Ammon's horn (tissue), 1 donor: ENCODE data around the gene C3orf20.

Source experiments
- DNase-seq: peaks from one replicate; pipeline ENCODE4 v3.0.0-alpha.2; 2016; ENCODE audit warnings: low spot score

The C3orf20 gene

DNA sequence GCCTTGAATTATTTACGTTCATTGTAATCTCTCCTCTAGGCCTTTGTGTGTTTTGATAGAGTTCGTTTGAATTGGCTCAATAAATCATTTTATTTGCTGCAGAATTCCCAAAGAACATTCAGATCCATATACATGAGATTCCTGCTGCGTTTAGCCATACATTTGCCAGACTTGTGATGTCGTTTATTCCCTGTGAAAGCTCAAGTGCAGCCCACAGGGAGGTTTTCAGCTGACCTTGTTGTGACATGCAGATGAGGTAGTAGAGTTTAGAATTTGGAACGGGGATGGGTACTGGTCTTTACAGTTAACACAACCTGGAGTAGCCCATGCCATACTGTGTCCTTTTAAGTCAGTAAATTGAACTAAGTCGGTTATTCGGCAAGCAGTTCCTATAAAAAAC is at the start of gene C3orf20:
TSS of gene C3orf20 (plus strand) at position 301 of the 400 bp plus-strand sequence. CDS start 7,573 bp downstream, outside the sequence.
- no peak for DNase-seq

DNA sequence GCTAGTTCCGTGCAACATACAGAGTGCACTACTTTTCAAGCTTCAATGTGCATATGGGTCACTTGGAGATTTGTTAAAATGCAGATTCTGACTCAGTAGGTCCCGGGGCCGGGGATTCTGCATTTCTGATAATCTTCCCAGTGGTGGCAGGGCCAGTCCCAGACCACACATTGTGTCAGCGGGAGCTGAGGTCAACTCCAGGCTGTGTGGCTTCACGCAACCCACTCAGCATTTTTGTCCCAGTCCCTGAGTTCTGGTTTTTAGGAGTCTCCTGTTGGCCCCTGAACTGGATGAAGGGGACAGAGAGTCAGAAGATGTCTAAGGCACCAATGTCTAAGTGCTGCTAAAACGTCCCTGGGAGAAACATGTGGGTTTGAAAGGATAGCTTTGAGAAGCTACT is 49.5 kb upstream of the C3orf20 start:
- DNase-seq = no peak

DNA sequence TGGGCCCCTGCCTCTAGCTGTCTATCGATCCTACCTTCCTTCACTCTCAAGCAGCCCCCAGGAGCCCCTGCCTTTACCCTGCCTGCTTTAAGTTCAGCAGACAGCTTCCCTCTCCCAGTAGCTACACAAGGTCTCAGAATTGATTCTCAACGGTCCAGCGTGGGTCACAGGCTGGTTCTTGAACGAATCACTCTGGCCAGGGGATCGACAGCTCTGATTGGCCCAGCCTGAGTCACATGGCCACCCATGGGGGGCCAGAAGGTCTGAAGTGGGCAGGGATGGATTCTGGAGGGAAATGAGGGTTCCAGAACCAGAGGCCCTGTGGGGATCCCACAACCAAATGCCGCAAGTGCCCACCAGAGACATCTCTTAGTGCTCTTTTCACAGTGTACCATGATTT is 47.1 kb upstream of the C3orf20 start:
- DNase-seq = no peak

DNA sequence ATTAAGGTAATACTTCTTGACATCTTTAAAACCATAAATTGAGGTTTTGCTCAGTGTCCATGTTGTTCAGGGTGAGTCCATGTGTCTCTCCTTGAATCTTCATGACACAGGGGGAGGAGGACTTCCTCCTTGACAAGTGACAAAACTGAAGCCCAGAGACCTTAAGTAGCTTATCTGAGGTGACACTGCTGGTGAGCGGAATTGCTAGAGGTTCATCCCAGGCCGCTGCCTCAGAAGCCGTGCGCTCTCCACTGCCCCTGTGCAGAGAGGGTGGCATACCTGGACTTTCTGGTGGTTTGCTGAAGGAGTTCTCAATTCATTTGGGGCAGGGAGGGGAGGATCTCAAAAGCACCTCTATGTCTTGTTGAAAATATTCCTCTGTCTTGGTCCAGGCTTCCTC is 46.5 kb upstream of the C3orf20 start:
- DNase-seq = no peak

DNA sequence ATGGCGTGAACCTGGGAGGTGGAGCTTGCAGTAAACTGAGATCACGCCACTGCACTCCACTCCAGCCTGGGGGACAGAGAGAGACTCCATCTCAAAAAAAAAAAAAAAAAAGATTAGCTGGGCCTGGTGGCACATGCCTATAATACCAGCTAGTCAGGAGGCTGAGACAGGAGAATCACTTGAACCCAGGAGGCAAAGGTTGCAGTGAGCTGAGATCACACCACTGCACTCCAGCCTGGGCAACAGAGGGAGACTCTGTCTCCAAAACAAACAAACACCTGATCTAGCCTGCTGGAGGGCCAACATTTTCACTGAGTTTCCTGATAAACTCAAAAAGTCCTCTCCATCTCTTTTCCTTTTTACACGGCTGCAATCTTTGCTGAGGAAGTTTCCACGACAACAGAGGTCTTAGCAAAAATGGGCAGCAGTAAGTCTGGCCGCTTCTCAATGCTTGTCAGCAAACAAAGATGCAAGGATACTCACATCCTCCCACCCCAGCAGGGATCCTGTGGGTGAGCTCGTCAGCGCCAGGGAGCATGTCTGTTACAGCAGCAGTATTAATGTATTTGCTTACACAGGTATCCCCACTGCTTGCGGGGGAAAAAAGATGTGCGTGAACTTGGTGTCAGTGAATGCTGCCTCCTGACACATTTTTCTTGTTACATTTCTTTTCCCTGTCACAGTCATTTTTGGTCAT is 44.4 kb upstream of the C3orf20 start:
- DNase-seq = no peak

GRCh38 chr3:14631101-14631497 is 43.8 kb upstream of the C3orf20 start:
- no peak for DNase-seq

GRCh38 chr3:14631687-14632441 is 43.1 kb upstream of the C3orf20 start:
- DNase-seq = no peak

DNA sequence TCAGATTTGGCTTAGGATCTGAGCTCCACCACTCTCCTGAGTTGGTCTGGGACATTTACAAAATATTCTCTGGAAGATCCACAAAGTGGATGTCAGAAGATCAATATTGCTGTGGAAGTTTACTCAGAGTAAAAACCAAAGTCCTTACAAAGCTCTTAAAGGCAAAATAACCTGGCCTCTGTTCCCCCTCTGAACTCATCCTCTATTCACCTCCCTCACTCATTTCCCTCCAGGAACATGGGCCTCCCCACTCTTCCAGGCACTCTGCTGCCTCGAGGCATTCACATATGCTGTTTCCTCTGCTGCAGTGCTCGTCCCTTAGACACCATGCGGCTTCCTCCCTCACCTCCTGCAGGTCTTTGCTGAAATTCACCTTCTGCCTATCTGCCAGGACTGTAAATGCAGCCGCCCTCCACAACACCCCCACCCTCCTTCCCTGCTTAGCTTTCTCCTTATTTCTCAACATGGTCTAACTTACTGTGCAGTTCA is 42.5 kb upstream of the C3orf20 start:
- DNase-seq = no peak

GRCh38 chr3:14633417-14633816 is 41.5 kb upstream of the C3orf20 start:
- no peak for DNase-seq

- DNase-seq = peak; percentile 54
Observed at GRCh38 chr3:14633819-14634424, 41.0 kb upstream of the C3orf20 start.

DNA sequence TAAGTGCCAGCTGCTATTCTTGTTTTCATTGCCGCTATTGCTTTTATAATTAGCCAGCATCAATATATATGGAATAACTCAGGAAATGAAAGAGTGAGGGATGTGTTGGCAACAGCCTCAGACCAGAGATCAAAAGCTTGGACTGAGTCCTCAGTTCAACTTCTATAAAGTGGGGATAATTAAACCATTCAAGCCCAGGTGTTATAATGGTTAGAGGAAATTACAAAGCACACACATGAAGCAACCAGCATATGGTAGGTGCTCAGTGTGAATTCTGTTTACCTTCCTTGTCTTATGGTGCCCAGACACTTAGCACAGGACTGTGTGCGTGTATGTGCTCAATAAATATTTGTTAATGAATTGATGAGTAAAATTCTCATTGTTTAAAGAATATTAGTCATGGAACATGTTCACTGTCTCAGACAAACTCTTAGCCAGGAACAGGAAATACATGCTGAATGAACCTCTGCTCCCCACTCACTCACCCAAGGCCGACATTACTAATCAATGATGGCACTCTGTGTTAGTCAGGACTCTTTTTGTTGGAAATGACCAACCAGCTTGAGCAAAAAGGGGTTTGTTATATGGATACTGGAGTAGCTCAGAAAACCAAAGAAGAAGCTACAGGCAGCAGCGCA is 40.1 kb upstream of the C3orf20 start:
- no peak for DNase-seq

- no peak for DNase-seq
Observed at GRCh38 chr3:14636496-14637087, 38.3 kb upstream of the C3orf20 start.

GRCh38 chr3:14640157-14640562 is 34.8 kb upstream of the C3orf20 start:
- peak; percentile 15 for DNase-seq

DNA sequence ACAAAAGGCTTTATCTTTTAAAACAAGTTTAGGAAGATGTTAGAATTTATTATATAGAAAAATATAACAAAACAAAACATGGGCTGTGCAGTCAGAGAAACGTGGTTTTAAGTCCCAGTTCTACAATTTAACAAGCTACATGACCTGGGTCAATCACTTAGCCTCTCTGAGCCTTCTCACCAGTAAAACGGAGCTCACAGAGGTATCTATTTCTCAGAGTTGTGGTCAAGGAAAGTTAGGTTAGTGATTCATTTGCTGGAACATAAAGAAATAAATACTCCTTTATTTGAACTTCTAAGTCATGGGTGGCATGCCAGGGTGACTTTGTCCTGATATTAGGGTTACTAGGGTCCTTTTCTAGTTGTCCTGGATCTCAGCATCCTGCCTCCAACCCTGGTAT is 34.2 kb upstream of the C3orf20 start:
- DNase-seq = no peak

DNA sequence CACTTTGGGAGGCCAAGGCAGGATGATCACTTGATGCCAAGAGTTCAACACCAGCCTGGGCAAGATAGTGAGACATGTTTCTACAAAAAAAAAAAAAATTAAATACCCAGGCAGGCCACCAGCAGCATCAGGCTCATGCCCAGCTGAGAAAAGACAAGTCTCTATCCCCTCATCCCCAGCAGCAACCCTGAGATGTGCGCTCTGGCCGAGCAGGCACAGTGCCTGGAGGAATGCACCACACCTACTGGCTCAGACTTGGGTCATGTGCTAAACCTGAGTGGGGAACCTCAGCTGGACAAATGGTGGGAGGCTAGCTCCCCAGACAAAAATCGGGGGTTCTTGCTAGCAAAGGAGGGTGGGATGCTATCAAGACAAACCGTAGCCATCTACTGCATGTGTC is 33.6 kb upstream of the C3orf20 start:
- DNase-seq = no peak

- no peak for DNase-seq
Observed at GRCh38 chr3:14645453-14645852, 29.5 kb upstream of the C3orf20 start.

- no peak for DNase-seq
Observed at GRCh38 chr3:14646131-14646573, 28.8 kb upstream of the C3orf20 start.

- DNase-seq = no peak
Observed at GRCh38 chr3:14646589-14647413, 28.1 kb upstream of the C3orf20 start.

DNA sequence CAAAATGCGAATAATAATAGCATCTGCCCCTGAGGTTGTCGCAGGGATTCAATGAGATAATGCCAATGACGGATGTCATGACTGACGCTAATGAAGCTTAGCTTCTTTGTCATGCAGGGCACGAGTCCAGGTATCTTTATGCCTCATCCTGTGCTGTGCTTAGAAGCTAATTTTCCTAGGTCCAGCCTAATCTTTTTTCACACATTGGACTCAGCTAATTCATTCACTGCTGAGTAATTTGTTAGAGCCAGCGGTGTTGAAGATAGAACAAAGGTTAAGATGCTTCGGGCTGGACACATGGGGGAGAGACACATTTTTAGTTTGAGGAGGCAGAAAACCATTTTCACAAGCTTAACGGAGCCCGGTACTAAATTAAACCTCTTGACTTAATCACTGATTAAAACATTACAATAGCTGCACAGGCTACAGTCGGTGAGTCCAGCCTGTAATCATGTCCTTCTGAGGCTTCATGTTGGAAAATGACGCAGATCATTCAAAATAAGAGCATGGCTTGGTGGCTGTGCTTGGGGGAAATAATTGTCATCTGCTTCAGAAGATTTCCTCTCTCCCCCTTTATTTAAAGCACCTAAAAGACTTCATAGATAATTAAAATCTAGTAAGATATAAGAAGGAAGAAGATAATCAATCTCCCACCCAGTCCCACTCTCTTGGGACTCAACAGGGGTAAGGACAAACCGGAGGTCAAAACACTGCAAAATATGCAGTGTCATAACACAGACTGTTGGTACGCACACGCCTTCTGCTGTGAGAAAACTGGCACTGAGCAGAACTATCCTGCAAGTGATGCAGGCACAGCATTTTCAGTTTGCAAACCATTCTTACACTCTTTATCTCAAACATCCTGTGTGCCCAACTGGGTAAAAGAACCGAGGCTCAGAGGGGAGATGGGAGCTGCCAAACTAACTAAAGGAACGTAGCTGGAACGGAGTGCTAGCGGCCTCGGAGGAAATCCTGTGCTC is 26.7 kb upstream of the C3orf20 start:
- DNase-seq = peak; percentile 42

- DNase-seq = no peak
Observed at GRCh38 chr3:14649466-14649865, 25.5 kb upstream of the C3orf20 start.
